GM19043 (cell line): Measurements from ENCODE around the gene HOXA11.

Experiments
- ATAC-seq: cut with Tn5 transposase; IDR thresholded peaks from one replicate; pipeline ENCODE4 v1.9.1; 2021; ENCODE audit warnings: low read depth; ENCODE audit not compliant: unreplicated experiment

The HOXA11 gene

GRCh38 chr7:27182285-27182841 is 2.7 kb downstream of the HOXA11 start:
- ATAC-seq, result no peak

- no peak for ATAC-seq
These were observed 3.2 kb downstream of the HOXA11 start for GRCh38 chr7:27181795-27182275.

GRCh38 chr7:27180431-27181420 is 4.3 kb downstream of the HOXA11 start:
- no peak for ATAC-seq

GRCh38 chr7:27179503-27180430 is 5.3 kb downstream of the HOXA11 start:
- ATAC-seq, result no peak

GRCh38 chr7:27179030-27179429 is 6.0 kb downstream of the HOXA11 start:
- ATAC-seq, result no peak

GRCh38 chr7:27178366-27178765 is 6.7 kb downstream of the HOXA11 start:
- ATAC-seq, result no peak

GRCh38 chr7:27177795-27178320 is 7.2 kb downstream of the HOXA11 start:
- ATAC-seq, result no peak

GRCh38 chr7:27176962-27177794 is 7.9 kb downstream of the HOXA11 start:
- no peak for ATAC-seq

- no peak for ATAC-seq
These were observed 8.5 kb downstream of the HOXA11 start for GRCh38 chr7:27176524-27176845.

- ATAC-seq, result no peak
These were observed 9.2 kb downstream of the HOXA11 start for GRCh38 chr7:27175626-27176523.

- no peak for ATAC-seq
These were observed 10.0 kb downstream of the HOXA11 start for GRCh38 chr7:27174874-27175625.

- no peak for ATAC-seq
These were observed 10.8 kb downstream of the HOXA11 start, which contains the start of gene HOXA10 for GRCh38 chr7:27173956-27174873. HOXA10 (minus strand) TSS chr7:27174320; CDS start chr7:27174306, 14 bp downstream.

GRCh38 chr7:27173511-27173955 is 11.5 kb downstream of the HOXA11 start:
- no peak for ATAC-seq

GRCh38 chr7:27172823-27173510 is 12.1 kb downstream of the HOXA11 start:
- ATAC-seq, result no peak

- ATAC-seq, result no peak
These were observed 12.7 kb downstream of the HOXA11 start for GRCh38 chr7:27172315-27172774.
